GM18858 (cell line): Measurements from ENCODE around the gene CACNA1E.
A peak's percentile ranks its signal among the peaks of the same experiment; 100 is the strongest.
"Not testable (repeated sequence)": the region's sequence is repeated elsewhere in the genome, so short reads cannot be mapped to it uniquely, and the experiment has no call there.

ENCODE experiments used
- ATAC-seq: cut with Tn5 transposase; IDR thresholded peaks from one replicate; pipeline ENCODE4 v1.9.1; 2021; ENCODE audit not compliant: unreplicated experiment

CACNA1E gene

DNA sequence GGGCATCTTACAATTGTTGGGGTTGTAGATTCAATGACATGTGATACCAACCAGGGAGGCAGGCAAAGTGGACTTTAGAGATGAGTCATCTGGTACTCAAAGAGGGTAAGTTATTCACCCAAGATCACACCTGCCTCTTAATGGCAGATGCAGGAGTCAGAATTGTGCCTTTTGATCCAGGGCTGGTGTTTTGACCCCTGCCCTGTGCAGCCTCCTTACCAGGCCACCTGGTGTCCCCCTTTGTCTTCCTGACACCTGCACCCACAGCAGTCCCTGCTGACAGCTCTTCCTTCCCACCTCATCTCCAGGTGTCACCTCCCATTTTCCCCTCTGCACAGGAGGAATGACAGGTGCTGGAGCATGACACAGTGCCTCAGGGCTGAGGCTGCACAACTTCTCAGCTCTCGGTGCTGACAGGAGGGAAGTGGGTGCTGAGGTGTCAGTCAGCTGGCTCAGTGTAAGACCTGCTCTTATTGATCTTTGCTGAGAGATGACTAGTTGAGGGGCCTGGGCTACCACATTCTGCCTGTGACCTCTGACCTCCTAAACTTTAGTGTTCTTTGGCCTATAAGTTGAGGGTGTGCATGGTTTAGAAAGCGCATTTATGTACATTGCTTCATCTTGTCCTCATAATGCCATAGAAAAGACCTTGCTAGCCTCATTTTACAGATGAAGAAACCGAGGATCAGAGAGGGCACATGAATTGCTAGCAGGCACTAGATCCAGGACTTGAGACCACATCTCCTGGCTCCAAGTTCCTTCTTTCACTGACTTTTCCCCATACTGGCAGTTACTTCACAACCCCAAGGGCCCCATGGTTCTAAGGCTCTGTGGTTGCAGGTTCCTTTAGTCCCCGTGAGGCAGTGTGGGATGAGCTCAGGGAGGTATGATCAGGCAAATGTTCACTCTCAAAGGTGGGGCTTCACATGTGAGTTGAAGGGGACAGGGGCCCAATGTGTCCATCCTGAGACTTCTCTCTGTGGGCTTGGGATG lies 31.3 kb downstream of the CACNA1E start:
- ATAC-seq = peak; percentile 79

DNA sequence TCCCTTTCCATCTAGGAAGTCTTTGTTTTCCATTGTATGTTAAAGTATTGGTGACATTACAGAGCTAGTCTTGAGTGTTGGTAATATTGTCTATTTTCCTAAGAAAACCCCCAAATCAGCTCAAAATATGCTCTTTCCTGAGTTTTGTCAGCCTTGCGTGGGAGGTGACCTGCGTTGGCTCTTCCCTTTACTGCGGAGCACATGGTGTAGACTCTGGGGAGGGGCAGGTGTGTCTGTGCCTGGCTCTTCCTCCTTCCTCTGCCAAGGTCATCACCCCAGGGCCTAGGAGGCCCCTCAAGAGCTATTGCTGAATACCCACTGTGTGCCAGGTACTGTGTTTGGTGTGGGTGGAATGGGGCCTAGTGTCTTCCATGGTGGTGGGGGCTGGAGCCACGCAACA lies 33.4 kb downstream of the CACNA1E start:
- no peak for ATAC-seq

DNA sequence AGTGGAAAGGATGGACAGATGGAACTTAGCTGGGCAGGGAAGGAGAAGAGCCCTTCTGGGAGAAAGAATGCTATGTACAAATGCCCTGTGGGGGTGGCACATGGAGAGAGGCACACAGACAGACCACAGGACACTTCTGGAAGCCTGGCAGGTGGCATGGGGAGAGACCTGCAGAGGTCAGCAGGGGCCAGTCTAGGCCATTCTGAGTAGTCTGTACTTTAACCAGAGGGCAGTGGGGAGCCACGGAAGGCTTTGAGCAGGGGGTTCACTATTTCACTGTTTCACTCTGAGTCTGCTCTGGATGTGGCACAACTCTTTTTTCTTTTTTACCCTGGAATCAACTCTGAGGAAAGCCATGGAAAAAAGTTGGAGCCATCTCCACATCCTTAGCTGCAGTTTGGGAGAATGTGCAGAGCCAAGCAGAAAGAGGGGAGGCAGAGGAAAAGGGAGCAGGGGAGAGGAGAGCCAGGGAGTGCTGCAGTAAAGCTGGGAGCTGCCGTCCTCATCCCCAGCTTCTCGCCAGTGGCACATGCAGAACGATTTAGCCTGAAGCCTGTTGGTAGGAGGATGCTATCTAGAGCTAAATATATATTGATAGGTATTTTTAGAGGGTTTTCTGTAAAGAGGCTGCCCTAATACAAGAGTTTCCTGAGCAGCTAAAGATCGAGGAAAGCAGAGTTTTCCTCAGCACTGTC lies 34.0 kb downstream of the CACNA1E start:
- ATAC-seq = no peak

DNA sequence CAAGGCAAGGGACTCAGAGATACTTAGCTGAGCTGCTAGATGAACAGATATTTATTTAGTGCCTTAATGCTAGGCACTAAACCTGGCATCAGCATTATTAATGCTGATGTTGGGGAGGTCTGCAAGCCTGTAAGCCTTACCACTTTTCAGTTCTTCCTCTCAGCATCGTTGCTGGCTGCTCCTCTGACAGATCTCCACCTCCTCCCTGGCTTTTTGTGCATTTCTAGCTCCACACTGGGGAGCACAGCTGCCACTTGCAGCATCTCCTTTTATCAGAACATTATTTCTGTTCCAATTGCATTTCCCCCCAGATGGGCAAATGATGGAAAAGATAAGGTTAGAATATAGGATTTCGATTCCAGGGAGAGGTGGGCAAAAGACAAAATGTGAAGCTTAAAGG lies 34.8 kb downstream of the CACNA1E start:
- no peak for ATAC-seq

DNA sequence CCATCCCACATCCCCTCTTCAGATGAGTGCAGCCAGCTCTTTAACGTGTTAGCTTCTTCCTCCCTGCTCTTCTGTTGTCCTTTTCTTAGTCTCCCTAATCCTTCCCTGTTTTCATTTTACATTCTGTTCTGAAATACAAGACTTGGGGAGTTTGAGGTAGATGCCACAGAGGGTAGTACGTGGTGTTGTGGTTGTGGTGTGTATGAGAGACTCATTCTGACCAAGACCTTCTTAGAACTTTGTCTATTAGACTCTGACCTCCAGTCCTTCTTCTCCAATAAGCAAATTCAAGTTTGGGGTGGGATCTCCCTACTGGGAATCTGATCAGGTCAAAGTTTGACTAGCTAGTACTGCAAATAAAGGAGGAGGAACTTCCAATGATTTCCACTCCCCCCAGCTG lies 39.5 kb downstream of the CACNA1E start:
- ATAC-seq = no peak

DNA sequence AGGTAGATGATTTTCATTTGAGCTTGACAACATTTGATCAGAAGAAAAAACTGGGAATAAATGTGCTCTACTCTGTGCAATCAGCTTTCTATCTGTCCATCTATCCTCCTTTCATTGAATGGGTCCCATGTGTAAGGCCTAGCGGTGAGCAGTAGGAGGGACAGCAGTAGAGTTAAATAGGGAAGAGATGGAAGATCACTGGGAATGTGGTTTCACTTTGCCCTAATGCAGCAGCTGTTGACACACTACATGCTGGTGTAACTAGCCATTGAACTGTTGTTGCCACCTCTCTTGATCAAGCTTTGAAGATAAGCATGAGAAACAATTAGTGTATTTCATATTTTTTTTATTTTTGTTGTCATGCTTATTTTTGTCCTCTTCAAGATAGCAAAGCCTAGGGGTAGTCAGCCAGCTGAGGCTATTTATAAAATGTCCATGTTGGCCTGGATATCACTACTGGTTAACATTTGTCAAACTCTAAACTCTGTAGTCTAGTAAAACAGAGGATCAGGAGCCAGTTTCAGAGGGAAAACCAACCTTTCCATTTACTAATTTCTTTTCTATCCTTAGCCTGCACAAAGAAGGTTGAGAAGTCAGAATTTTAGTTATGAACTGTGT lies 41.9 kb downstream of the CACNA1E start:
- no peak for ATAC-seq

DNA sequence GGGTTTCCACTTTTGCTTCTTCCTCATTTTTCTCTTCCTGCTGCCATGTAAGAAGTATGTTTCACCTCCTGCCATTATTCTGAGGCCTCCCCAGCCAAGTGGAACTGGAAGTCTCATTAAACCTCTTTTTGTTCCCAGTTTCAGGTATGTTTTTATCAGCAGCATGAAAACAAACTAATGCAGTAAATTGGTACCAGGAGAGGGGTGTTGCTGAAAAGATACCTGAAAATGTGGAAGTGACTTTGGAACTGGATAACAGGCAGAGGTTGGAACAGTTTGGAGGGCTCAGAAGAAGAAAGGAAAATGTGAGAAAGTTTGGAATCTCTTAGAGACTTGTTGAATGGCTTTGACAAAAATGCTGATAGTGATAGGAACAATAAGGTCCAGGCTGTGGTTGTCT lies 44.9 kb downstream of the CACNA1E start:
- not testable (repeated sequence) for ATAC-seq

DNA sequence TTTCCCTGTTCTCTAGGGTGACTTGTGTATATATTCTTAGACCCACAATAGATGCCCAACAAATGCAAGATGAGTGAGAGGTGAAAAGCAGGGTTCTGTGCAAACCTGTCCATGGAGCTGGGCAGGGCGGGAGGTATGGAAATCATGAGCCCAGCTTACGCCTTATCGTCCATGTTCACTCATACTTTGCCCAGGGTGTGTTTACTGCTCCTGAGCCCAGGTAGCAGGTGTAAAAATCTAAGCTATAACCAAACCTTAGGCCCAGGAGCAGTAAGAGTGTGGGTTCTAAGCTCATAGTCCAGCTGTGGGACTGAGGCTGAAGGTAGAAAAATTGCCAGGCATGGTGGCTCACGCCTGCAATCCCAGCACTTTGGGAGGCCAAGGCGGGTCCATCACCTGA lies 48.1 kb downstream of the CACNA1E start:
- ATAC-seq = no peak

DNA sequence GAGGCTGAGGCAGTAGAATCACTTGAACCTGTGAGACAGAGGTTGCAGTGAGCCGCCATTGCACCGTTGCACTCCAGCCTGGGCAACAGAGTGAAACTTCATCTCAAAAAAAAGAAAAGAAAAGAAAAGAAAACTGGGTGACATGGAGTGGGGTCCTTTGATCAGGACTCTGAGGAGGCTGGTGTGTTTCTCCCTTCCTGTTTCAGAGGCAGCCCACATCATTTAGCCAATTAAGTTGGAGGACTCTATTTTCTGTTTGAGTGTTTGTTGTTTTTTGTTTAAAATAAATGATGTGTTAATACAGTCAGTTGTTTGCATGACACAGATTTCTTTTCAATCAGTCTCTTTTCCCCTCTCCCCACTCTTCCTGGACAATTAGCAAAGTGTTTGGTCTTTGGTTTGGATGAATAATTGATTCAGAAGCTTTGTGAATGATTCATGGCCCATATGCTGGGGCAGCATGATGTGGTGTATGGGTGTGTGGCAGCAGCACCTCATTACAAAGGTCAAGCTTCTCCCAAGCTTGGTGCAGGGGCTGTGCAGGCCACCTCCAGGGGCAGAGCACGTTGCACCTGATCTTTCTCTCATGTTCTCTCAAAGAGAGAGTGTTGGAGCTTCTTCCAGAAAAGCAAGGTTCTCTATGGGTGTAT lies 48.8 kb downstream of the CACNA1E start:
- ATAC-seq = no peak

DNA sequence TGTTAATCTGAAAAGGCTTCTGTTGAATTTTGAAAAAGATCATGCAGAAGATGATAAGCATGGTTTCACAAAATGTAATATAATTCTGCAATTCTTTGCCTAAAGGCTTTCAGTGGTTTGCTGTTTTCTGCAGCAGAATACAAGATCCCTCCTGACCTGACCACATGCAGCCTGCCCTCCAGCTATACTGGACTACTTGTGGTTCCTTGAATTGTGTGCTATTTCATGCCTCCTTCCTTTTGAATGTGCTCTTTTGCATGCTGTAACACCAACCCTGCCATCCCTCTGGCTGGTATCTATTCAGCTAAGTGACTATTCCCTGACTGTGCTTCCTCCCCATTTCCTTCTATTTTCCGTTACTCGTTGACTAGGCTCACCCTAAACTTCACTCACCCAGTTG lies 55.5 kb downstream of the CACNA1E start:
- ATAC-seq = no peak

DNA sequence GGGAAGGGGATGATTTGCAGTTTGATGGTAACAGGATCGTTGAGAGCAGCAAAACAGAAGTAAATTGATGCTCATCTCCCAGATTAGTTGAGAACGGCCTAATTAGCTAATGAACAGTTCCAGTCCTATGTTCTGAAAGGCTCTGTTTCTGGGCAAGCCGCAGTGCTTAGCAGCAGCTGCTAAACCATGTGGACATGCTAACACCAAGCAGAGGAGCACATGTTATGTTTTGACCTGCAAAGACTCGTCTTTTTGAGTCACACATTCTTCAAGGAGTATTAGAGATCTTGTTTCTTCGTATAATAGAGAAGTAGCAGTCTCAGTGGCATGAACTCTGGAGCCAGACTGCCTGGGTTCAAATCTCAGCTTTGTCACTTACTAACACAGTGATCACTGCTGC lies 58.1 kb downstream of the CACNA1E start:
- no peak for ATAC-seq

DNA sequence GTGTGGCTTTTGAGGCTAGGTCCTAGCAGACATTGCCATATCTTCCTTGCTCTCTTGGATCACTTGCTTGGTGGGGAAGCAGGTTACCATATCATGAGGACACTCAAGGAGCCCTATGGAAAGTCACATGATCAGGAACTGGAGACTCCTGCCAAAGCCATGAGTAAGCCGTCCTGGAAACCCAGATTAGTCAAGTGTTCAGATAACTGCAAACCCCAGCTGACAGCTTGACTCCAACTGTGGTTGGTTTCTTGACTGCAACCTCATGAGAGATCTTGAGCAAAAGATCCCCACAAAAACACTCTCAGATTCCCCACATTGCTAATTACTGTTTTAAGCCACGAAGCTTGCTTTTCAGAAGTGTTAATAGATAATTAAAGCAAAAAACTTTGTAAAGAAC lies 58.6 kb downstream of the CACNA1E start:
- ATAC-seq = no peak

DNA sequence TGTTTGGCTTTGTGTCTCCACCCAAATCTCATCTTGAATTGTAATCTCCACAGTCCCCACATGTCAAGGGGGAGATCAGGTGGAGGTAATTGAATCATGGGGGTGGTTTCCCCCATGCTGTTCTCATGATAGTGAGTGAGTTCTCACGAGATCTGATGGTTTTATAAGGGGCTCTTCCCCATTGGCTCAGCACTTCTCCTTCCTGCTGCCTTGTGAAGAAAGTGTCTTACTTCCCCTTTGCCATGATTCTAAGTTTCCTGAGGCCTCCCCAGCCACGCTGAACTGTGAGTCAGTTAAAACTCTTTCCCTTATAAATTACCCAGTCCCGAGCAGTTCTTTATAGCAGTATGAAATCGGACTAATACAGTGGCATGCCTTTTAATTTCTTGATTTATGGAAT lies 59.1 kb downstream of the CACNA1E start:
- not testable (repeated sequence) for ATAC-seq

DNA sequence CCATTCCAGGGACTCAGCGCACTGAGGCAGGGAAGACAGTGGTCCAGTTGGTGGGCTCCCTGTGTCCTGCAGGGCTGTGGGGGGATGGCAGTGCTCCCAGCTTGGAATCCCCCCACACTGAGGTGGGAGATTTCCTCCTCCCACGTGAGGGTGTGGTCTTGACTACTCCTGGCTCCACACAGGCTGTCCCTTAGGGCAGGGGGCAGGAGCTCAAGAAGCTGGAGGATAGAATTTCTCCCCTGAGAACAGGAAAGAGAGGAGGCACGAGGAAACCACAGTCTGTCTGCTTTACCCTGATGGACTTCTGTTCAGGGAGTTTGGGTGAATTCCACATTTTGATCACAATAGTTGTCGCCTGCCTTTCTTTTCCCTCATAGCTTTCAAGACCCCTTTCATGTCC lies 62.1 kb downstream of the CACNA1E start:
- no peak for ATAC-seq

DNA sequence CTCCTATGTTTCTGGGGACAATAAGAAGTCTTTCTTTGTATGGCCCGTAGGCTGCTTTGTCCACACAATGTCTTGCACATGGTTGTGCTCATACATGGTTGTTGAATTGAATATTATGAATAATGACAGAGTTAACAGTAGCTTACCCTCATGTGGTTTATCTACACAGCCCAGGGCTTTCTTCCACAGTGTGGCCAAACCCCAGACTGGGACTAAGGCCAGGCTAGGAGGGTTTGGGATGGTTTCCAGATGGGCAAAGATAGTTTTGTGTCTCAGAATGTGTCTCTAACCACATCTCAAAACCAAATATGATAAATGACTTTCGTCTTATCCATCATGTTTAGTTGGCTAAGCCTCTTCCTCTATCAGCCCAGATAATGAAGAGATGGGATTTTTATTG lies 65.2 kb downstream of the CACNA1E start:
- no peak for ATAC-seq

DNA sequence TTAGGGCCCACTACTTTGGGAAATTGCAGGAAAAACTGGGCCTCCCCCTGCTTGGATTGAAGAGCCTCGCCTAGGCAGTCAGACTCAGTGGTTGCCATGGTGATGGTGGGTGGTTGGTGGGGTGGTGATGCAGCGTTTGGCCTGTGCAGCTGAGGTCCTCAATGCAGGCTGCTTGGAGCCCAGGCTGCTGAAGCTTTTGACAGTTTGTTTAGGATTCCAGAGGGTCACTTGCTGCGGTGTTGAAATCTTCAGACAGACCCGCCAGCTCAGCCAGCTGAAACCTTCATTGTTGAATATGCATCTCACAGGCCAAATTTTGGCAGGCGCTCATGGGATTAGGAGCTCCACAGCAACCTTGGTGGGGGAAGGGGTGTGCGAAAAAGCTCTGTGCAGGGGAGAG lies 67.9 kb downstream of the CACNA1E start:
- no peak for ATAC-seq

DNA sequence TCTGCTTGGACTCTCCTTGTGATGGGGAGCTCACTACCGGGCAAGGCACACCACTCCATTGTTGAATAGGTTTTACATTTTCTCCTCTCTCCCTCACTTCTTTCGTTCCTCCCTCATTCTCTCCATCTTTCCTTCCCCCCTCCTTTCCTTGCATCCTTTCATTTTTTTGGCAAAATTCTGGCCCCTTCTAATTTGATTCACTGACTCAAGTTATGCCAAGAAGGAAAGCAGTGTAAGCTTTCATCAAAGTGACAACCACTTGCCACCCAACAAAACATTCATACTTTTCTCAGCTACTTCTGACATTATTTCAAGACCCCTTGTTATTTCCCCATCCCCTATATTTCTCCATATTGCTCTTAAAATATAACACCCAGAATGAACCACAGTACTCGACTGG lies 68.4 kb downstream of the CACNA1E start:
- ATAC-seq = no peak

DNA sequence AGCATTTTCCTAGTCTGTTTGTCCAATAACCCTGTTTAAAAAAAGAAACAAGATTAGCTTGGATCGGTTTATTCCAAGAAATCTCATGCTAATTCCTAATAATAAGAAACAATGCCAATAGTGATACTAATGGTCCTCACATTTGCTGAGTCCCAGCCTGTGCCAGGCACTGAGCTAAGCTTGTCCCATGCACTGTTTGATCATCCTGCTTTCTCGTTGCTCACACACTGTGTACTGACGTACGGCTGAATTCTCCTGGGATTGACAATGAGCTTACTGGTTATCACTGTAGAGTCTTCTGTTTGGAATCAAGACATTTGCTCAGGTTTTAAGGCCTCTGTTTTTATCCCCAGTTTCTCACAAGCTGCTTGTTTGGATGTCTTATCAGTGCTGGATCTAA lies 71.1 kb downstream of the CACNA1E start:
- no peak for ATAC-seq

DNA sequence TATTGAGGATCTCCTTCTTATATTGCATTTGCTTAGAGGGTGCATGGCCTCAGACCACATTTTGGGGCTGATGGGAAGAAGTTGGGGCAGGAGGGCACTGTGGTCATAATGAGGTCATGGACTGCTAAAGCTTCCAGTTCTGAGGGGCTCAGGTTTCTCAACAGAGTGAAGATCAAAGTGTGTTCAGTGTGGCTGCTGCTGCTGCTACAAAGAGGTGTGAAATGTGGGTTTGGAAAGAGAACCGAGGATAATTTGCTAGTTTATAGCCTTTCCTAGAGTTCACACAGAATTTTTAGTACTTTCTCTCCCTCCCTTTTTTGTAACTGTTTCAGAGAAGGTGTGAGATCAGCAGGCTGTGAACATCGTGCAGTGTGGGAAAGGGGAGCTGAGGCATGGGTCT lies 73.3 kb downstream of the CACNA1E start:
- ATAC-seq = no peak

DNA sequence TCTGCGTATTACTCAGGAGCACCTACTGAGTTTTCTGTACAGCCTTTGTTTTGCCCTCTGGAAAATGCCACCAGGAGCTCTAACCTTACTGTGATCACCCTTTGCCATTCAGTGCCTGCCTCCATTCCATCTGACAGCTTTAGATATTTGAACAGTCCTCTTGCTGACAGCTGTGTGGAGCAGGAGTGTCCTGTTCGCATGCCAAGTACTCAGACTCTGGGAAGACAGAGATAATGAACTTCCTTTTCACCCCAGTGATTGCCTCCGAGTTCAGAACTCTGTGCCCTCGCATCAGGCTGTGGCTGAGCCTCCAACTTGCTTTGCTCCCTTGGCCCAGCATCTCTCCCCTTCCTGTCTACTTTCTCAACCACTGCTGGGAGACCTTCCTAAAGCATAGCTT lies 74.0 kb downstream of the CACNA1E start:
- ATAC-seq = no peak

DNA sequence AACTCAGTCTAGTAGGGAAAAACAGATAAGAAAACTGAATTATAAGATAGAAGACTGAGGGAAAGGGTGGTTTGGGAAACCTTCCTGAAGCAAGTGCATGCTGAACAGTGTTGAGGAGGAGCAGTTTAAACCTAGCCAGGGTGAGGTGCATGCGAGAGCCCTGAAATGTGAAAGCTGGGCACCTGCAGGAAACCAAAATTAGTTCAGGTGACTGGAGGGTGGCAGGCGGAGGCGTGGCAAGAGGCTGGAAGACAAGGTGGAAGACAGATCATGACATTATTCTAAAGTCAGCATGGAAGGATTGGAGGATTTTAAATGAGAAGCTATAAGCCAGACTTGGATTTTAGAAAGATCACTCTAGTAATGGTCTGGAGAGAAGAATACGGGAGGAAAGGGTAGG lies 75.1 kb downstream of the CACNA1E start:
- no peak for ATAC-seq
